Measurements from ENCODE around the gene DPEP3.
"Not testable (repeated sequence)": the region's sequence is repeated elsewhere in the genome, so short reads cannot be mapped to it uniquely, and the experiment has no call there.

DNA sequence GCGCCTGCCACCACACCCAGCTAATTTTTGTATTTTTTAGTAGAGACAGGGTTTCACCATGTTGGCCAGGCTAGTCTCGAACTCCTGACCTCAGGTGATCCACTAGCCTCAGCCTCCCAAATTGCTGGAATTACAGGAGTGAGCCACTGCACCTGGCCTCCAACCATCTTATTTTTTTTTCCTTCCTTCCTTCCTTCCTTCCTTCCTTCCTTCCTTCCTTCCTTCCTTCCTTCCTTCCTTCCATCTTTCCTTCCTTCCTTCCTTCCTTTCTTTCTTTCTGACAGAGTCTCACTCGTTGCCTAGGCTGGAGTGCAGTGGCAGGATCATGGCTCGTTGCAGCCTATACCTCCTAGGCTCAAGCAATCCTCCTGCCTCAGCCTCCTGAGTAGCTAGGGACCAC lies 29.6 kb upstream of the DPEP3 start:
- TF ChIP-seq, protein P1, sequence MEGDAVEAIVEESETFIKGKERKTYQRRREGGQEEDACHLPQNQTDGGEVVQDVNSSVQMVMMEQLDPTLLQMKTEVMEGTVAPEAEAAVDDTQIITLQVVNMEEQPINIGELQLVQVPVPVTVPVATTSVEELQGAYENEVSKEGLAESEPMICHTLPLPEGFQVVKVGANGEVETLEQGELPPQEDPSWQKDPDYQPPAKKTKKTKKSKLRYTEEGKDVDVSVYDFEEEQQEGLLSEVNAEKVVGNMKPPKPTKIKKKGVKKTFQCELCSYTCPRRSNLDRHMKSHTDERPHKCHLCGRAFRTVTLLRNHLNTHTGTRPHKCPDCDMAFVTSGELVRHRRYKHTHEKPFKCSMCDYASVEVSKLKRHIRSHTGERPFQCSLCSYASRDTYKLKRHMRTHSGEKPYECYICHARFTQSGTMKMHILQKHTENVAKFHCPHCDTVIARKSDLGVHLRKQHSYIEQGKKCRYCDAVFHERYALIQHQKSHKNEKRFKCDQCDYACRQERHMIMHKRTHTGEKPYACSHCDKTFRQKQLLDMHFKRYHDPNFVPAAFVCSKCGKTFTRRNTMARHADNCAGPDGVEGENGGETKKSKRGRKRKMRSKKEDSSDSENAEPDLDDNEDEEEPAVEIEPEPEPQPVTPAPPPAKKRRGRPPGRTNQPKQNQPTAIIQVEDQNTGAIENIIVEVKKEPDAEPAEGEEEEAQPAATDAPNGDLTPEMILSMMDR (IDR thresholded peaks at IDR 0.05): not testable (repeated sequence)
- not testable (repeated sequence) for TF ChIP-seq EP300 (IDR thresholded peaks at IDR 0.05); POLR2A (IDR thresholded peaks at IDR 0.05; ENCODE audit: low read depth); POLR2AphosphoS5 (IDR thresholded peaks at IDR 0.05)

Measured in esophagus muscularis mucosa (tissue), 4 donors.